Measurements from ENCODE around the gene GRHL1.

Gene GRHL1

GRCh38 chr2:9949992-9950520 is 1.4 kb upstream of the GRHL1 start:
- H3K36me3 ChIP-seq (ENCODE audit: insufficient read depth, low read length), result no peaks in the 10 kb centered on the region
- no peak overlapping the region for H3K9ac ChIP-seq (ENCODE audit: low read depth, low read length)
- H3K27me3 ChIP-seq (ENCODE audit: control insufficient read depth, insufficient read depth, low read length), result peaks cover 48% of the 10 kb centered on the region

GRCh38 chr2:9950521-9951271 is 797 bp upstream of the GRHL1 start:
- Histone ChIP-seq H3K4me2 (ENCODE audit: low read length) (peak overlapping the region; percentile 98), H3K9me3 (replicated peaks; ENCODE audit: low read length) (no peaks in the 10 kb centered on the region), H3K36me3 (ENCODE audit: insufficient read depth, low read length) (no peaks in the 10 kb centered on the region), H3K9ac (ENCODE audit: low read depth, low read length) (peak overlapping the region; percentile 63), H3K27me3 (ENCODE audit: control insufficient read depth, insufficient read depth, low read length) (peaks cover 41% of the 10 kb centered on the region), H3K4me1 (ENCODE audit: control insufficient read depth, insufficient read depth, low read length) (peaks cover 4% of the 10 kb centered on the region), H3K4me3 (ENCODE audit: low read length) (peak overlapping the region; percentile 83)

More at GRCh38 chr2:9949992-9950520, 1.4 kb upstream of the GRHL1 start:
- no peaks in the 10 kb centered on the region for H3K9me3 ChIP-seq (replicated peaks; ENCODE audit: low read length)
- H3K4me3 ChIP-seq (ENCODE audit: low read length), result no peak overlapping the region
- peak overlapping the region; percentile 98 for H3K4me2 ChIP-seq (ENCODE audit: low read length)
- peaks cover 4% of the 10 kb centered on the region for H3K4me1 ChIP-seq (ENCODE audit: control insufficient read depth, insufficient read depth, low read length)

- H3K9ac ChIP-seq (ENCODE audit: low read depth, low read length), result peak overlapping the region; percentile 63
- H3K4me1 ChIP-seq (ENCODE audit: control insufficient read depth, insufficient read depth, low read length), result peaks cover 4% of the 10 kb centered on the region
- H3K9me3 ChIP-seq (replicated peaks; ENCODE audit: low read length), result no peaks in the 10 kb centered on the region
- H3K4me2 ChIP-seq (ENCODE audit: low read length), result peak overlapping the region; percentile 98
- H3K27me3 ChIP-seq (ENCODE audit: control insufficient read depth, insufficient read depth, low read length), result peaks cover 36% of the 10 kb centered on the region
- H3K4me3 ChIP-seq (ENCODE audit: low read length), result peak overlapping the region; percentile 83
- no peaks in the 10 kb centered on the region for H3K36me3 ChIP-seq (ENCODE audit: insufficient read depth, low read length)
Measured at GRCh38 chr2:9951272-9951521, 296 bp upstream of the GRHL1 start.

GRCh38 chr2:9952286-9952737 is 819 bp downstream of the GRHL1 start:
- Histone ChIP-seq H3K4me3 (ENCODE audit: low read length) (peak overlapping the region; percentile 82), H3K4me2 (ENCODE audit: low read length) (peak overlapping the region; percentile 83), H3K36me3 (ENCODE audit: insufficient read depth, low read length) (no peaks in the 10 kb centered on the region), H3K9me3 (replicated peaks; ENCODE audit: low read length) (no peaks in the 10 kb centered on the region), H3K27me3 (ENCODE audit: control insufficient read depth, insufficient read depth, low read length) (peaks cover 26% of the 10 kb centered on the region), H3K4me1 (ENCODE audit: control insufficient read depth, insufficient read depth, low read length) (peaks cover 4% of the 10 kb centered on the region), H3K9ac (ENCODE audit: low read depth, low read length) (no peak overlapping the region)

- no peaks in the 10 kb centered on the region for H3K9me3 ChIP-seq (replicated peaks; ENCODE audit: low read length)
- H3K4me2 ChIP-seq (ENCODE audit: low read length), result no peak overlapping the region
- peaks cover 4% of the 10 kb centered on the region for H3K4me1 ChIP-seq (ENCODE audit: control insufficient read depth, insufficient read depth, low read length)
- H3K27me3 ChIP-seq (ENCODE audit: control insufficient read depth, insufficient read depth, low read length), result peaks cover 25% of the 10 kb centered on the region
- no peaks in the 10 kb centered on the region for H3K36me3 ChIP-seq (ENCODE audit: insufficient read depth, low read length)
- H3K4me3 ChIP-seq (ENCODE audit: low read length), result no peak overlapping the region
- no peak overlapping the region for H3K9ac ChIP-seq (ENCODE audit: low read depth, low read length)
Measured at GRCh38 chr2:9952856-9953503, 1.5 kb downstream of the GRHL1 start.

- H3K4me2 ChIP-seq (ENCODE audit: low read length), result no peak overlapping the region
- H3K36me3 ChIP-seq (ENCODE audit: insufficient read depth, low read length), result no peaks in the 10 kb centered on the region
- no peaks in the 10 kb centered on the region for H3K9me3 ChIP-seq (replicated peaks; ENCODE audit: low read length)
- H3K9ac ChIP-seq (ENCODE audit: low read depth, low read length), result no peak overlapping the region
- no peak overlapping the region for H3K4me3 ChIP-seq (ENCODE audit: low read length)
- peaks cover 4% of the 10 kb centered on the region for H3K4me1 ChIP-seq (ENCODE audit: control insufficient read depth, insufficient read depth, low read length)
- H3K27me3 ChIP-seq (ENCODE audit: control insufficient read depth, insufficient read depth, low read length), result peaks cover 25% of the 10 kb centered on the region
Measured at GRCh38 chr2:9954136-9954535, 2.6 kb downstream of the GRHL1 start.

- no peaks in the 10 kb centered on the region for H3K9me3 ChIP-seq (replicated peaks; ENCODE audit: low read length)
- no peaks in the 10 kb centered on the region for H3K4me1 ChIP-seq (ENCODE audit: control insufficient read depth, insufficient read depth, low read length)
Measured at GRCh38 chr2:9958057-9958456, 6.6 kb downstream of the GRHL1 start.

GRCh38 chr2:9959262-9959661 is 7.8 kb downstream of the GRHL1 start:
- H3K9me3 ChIP-seq (replicated peaks; ENCODE audit: low read length), result no peaks in the 10 kb centered on the region
- peaks cover 9% of the 10 kb centered on the region for H3K27me3 ChIP-seq (ENCODE audit: control insufficient read depth, insufficient read depth, low read length)
- no peak overlapping the region for H3K4me3 ChIP-seq (ENCODE audit: low read length)
- no peaks in the 10 kb centered on the region for H3K36me3 ChIP-seq (ENCODE audit: insufficient read depth, low read length)
- no peak overlapping the region for H3K4me2 ChIP-seq (ENCODE audit: low read length)
- no peaks in the 10 kb centered on the region for H3K4me1 ChIP-seq (ENCODE audit: control insufficient read depth, insufficient read depth, low read length)
- no peak overlapping the region for H3K9ac ChIP-seq (ENCODE audit: low read depth, low read length)

More at GRCh38 chr2:9958057-9958456, 6.6 kb downstream of the GRHL1 start:
- Histone ChIP-seq H3K9ac (ENCODE audit: low read depth, low read length) (no peak overlapping the region), H3K4me2 (ENCODE audit: low read length) (no peak overlapping the region), H3K27me3 (ENCODE audit: control insufficient read depth, insufficient read depth, low read length) (peaks cover 10% of the 10 kb centered on the region), H3K36me3 (ENCODE audit: insufficient read depth, low read length) (no peaks in the 10 kb centered on the region), H3K4me3 (ENCODE audit: low read length) (no peak overlapping the region)

- no peak overlapping the region for H3K4me3 ChIP-seq (ENCODE audit: low read length)
- no peaks in the 10 kb centered on the region for H3K36me3 ChIP-seq (ENCODE audit: insufficient read depth, low read length)
- no peaks in the 10 kb centered on the region for H3K9me3 ChIP-seq (replicated peaks; ENCODE audit: low read length)
- peaks cover 5% of the 10 kb centered on the region for H3K27me3 ChIP-seq (ENCODE audit: control insufficient read depth, insufficient read depth, low read length)
- H3K9ac ChIP-seq (ENCODE audit: low read depth, low read length), result no peak overlapping the region
- H3K4me2 ChIP-seq (ENCODE audit: low read length), result no peak overlapping the region
- no peaks in the 10 kb centered on the region for H3K4me1 ChIP-seq (ENCODE audit: control insufficient read depth, insufficient read depth, low read length)
Measured at GRCh38 chr2:9961013-9961412, 9.5 kb downstream of the GRHL1 start.

GRCh38 chr2:9964334-9964980 is 13.0 kb downstream of the GRHL1 start:
- H3K9ac ChIP-seq (ENCODE audit: low read depth, low read length), result no peak overlapping the region
- no peaks in the 10 kb centered on the region for H3K4me1 ChIP-seq (ENCODE audit: control insufficient read depth, insufficient read depth, low read length)
- H3K4me2 ChIP-seq (ENCODE audit: low read length), result no peak overlapping the region
- no peak overlapping the region for H3K4me3 ChIP-seq (ENCODE audit: low read length)
- no peaks in the 10 kb centered on the region for H3K36me3 ChIP-seq (ENCODE audit: insufficient read depth, low read length)
- H3K27me3 ChIP-seq (ENCODE audit: control insufficient read depth, insufficient read depth, low read length), result peaks cover 5% of the 10 kb centered on the region
- no peaks in the 10 kb centered on the region for H3K9me3 ChIP-seq (replicated peaks; ENCODE audit: low read length)

- no peak overlapping the region for H3K9ac ChIP-seq (ENCODE audit: low read depth, low read length)
- peaks cover 5% of the 10 kb centered on the region for H3K27me3 ChIP-seq (ENCODE audit: control insufficient read depth, insufficient read depth, low read length)
- H3K4me2 ChIP-seq (ENCODE audit: low read length), result no peak overlapping the region
- H3K9me3 ChIP-seq (replicated peaks; ENCODE audit: low read length), result no peaks in the 10 kb centered on the region
- H3K4me1 ChIP-seq (ENCODE audit: control insufficient read depth, insufficient read depth, low read length), result no peaks in the 10 kb centered on the region
- no peaks in the 10 kb centered on the region for H3K36me3 ChIP-seq (ENCODE audit: insufficient read depth, low read length)
- H3K4me3 ChIP-seq (ENCODE audit: low read length), result no peak overlapping the region
Measured at GRCh38 chr2:9965119-9965822, 13.8 kb downstream of the GRHL1 start.
